Endodermal cell (in vitro differentiated cells): ENCODE results near the gene NR1I3. TPM values are rescaled to one million over a fixed set of nuclear protein-coding genes. Genes with fewer than 3 reads are reported as not detected.

Experiments
- DNase-seq: peaks from one replicate; pipeline ENCODE4 v3.0.0-alpha.2; 2017
- H3K27ac ChIP-seq: 2 replicates; pipeline ENCODE4 v1.5.1; 2013; ENCODE audit warnings: mild to moderate bottlenecking, low read depth, low read length, moderate library complexity
- H3K27me3 ChIP-seq: 2 replicates; pipeline ENCODE4 v1.6.1; 2013; ENCODE audit warnings: mild to moderate bottlenecking, low read length, moderate library complexity; ENCODE audit not compliant: insufficient read depth, control insufficient read depth, poor library complexity, severe bottlenecking
- H3K36me3 ChIP-seq: 2 replicates; pipeline ENCODE4 v1.7.0; 2013; ENCODE audit warnings: mild to moderate bottlenecking, low read length, moderate library complexity; ENCODE audit not compliant: control insufficient read depth, insufficient read depth
- H3K4me1 ChIP-seq: one replicate; pipeline ENCODE4 v1.7.0; 2013; ENCODE audit warnings: low read length; ENCODE audit not compliant: control insufficient read depth, insufficient read depth
- H3K4me3 ChIP-seq: 2 replicates; pipeline ENCODE4 v1.5.1; 2013; ENCODE audit warnings: mild to moderate bottlenecking, low read length, moderate library complexity
- H3K9ac ChIP-seq: 2 replicates; pipeline ENCODE4 v1.6.1; 2013; ENCODE audit warnings: mild to moderate bottlenecking, low read length, moderate library complexity; ENCODE audit not compliant: poor library complexity, severe bottlenecking; ENCODE audit errors: extremely low read depth
- H3K9me3 ChIP-seq: 2 replicates; pipeline ENCODE4 v1.6.1; 2013; ENCODE audit warnings: mild to moderate bottlenecking, low read length, moderate library complexity; ENCODE audit not compliant: control insufficient read depth
- H3K27ac Mint-ChIP-seq: 2 replicates; pipeline ENCODE4 v1.8.0; 2020; ENCODE audit warnings: mixed read lengths
- H3K27me3 Mint-ChIP-seq: 2 replicates; pipeline ENCODE4 v1.8.0; 2021; ENCODE audit warnings: mild to moderate bottlenecking, mixed read lengths; ENCODE audit not compliant: insufficient read depth
- H3K36me3 Mint-ChIP-seq: 2 replicates; pipeline ENCODE4 v1.8.0; 2020; ENCODE audit warnings: low read depth, mixed read lengths
- H3K4me1 Mint-ChIP-seq: 2 replicates; pipeline ENCODE4 v1.8.0; 2020; ENCODE audit warnings: mixed read lengths
- H3K4me3 Mint-ChIP-seq: 2 replicates; pipeline ENCODE4 v1.8.0; 2020; ENCODE audit warnings: mild to moderate bottlenecking, moderate library complexity, mixed read lengths
- H3K9me3 Mint-ChIP-seq: 2 replicates; pipeline ENCODE4 v1.8.0; 2020; ENCODE audit warnings: mild to moderate bottlenecking, mixed read lengths
- CTCF ChIP-seq: fragments of 200-600 bp; sonication (generic); conservative IDR thresholded peaks from 2 replicates; pipeline ENCODE4 v1.5.0; 2021; ENCODE audit warnings: antibody characterized with exemption, mild to moderate bottlenecking
- WGBS, 2 experiments: methylation state at CpG; one replicate each; pipeline versions ENCODE4 v1.1.5 to v1.1.7; 2013; ENCODE audit warnings: missing lambda C conversion rate in 2 of 2, mixed read lengths in 1 of 2; ENCODE audit not compliant: insufficient coverage in 1 of 2, insufficient read length in 1 of 2; 5-methylcytosine and 5-hydroxymethylcytosine counted together
- total RNA-seq, 2 donors: library from RNA; stranded (reverse); fragmentation: NEBNext Ultra II Directional in 1 of 2; extraction: Animal tissue kit (Norgen Biotek cat#: 25700) in 1 of 2; gene quantifications; 2 replicates in 1 of 2; 3 replicates in 1 of 2; pipeline ENCODE4 v1.2.1, GENCODE V29; 2021

NR1I3 gene
- total RNA-seq, 2 donors from 2014 or later, result not detected

GRCh38 chr1:161188381-161188780, 49.6 kb downstream of the NR1I3 start:
- H3K4me3 Mint-ChIP-seq, result no peak overlapping the region
- H3K27me3 ChIP-seq, result no peaks in the 10 kb centered on the region
- 96 to 98% methylated on average over 3 to 6 of the region's 6 CpGs for WGBS, 2 experiments
- H3K27ac ChIP-seq, result no peak overlapping the region
- H3K36me3 Mint-ChIP-seq, result no peaks in the 10 kb centered on the region
- H3K27me3 Mint-ChIP-seq, result no peaks in the 10 kb centered on the region
- H3K4me1 ChIP-seq, result no peaks in the 10 kb centered on the region
- no peak for DNase-seq
- no peaks in the 10 kb centered on the region for H3K9me3 Mint-ChIP-seq
- H3K4me3 ChIP-seq, result no peak overlapping the region
- no peak overlapping the region for H3K9ac ChIP-seq
- H3K27ac Mint-ChIP-seq, result no peak overlapping the region
- no peaks in the 10 kb centered on the region for H3K36me3 ChIP-seq
- H3K9me3 ChIP-seq, result no peaks in the 10 kb centered on the region
- peaks cover 4% of the 10 kb centered on the region for H3K4me1 Mint-ChIP-seq
- no peak for TF ChIP-seq CTCF

- TF ChIP-seq CTCF, result no peak
- 88 to 100% methylated on average over 3 of the region's 3 CpGs for WGBS, 2 experiments
- Histone ChIP-seq H3K4me1 (no peaks in the 10 kb centered on the region), H3K9me3 (no peaks in the 10 kb centered on the region), H3K36me3 (no peaks in the 10 kb centered on the region), H3K27ac (no peak overlapping the region), H3K4me3 (no peak overlapping the region), H3K9ac (no peak overlapping the region), H3K27me3 (no peaks in the 10 kb centered on the region)
- no peaks in the 10 kb centered on the region for H3K9me3 Mint-ChIP-seq
- H3K4me3 Mint-ChIP-seq, result no peak overlapping the region
- peaks cover 3% of the 10 kb centered on the region for H3K4me1 Mint-ChIP-seq
- no peaks in the 10 kb centered on the region for H3K27me3 Mint-ChIP-seq
- no peak for DNase-seq
- H3K36me3 Mint-ChIP-seq, result no peaks in the 10 kb centered on the region
- H3K27ac Mint-ChIP-seq, result no peak overlapping the region
These were observed 50.7 kb downstream of the NR1I3 start for GRCh38 chr1:161187311-161187710.

GRCh38 chr1:161185732-161186311, 52.2 kb downstream of the NR1I3 start:
- no peaks in the 10 kb centered on the region for H3K27me3 ChIP-seq
- H3K4me1 Mint-ChIP-seq, result no peaks in the 10 kb centered on the region
- H3K9me3 ChIP-seq, result no peaks in the 10 kb centered on the region
- no peaks in the 10 kb centered on the region for H3K36me3 Mint-ChIP-seq
- no peak overlapping the region for H3K27ac ChIP-seq
- H3K9me3 Mint-ChIP-seq, result no peaks in the 10 kb centered on the region
- H3K4me1 ChIP-seq, result no peaks in the 10 kb centered on the region
- no peak for TF ChIP-seq CTCF
- H3K27me3 Mint-ChIP-seq, result no peaks in the 10 kb centered on the region
- no peak overlapping the region for H3K4me3 ChIP-seq
- no peak overlapping the region for H3K4me3 Mint-ChIP-seq
- no peaks in the 10 kb centered on the region for H3K36me3 ChIP-seq
- H3K9ac ChIP-seq, result no peak overlapping the region
- WGBS, 2 experiments, result 88 to 100% methylated on average over 1 to 2 of the region's 2 CpGs
- no peak for DNase-seq
- no peak overlapping the region for H3K27ac Mint-ChIP-seq
